ENCODE data around the gene TLCD3A.
"Not testable (repeated sequence)": the region's sequence is repeated elsewhere in the genome, so short reads cannot be mapped to it uniquely, and the experiment has no call there.

Gene TLCD3A

GRCh38 chr17:789160-789840 lies 56.9 kb downstream of the TLCD3A start:
- DNase-seq (ENCODE audit: low read depth) = no peak

GRCh38 chr17:789931-790873 lies 57.8 kb downstream of the TLCD3A start:
- DNase-seq (ENCODE audit: low read depth) = not testable (repeated sequence)

GRCh38 chr17:790874-791247 lies 58.5 kb downstream of the TLCD3A start:
- DNase-seq (ENCODE audit: low read depth) = not testable (repeated sequence)

- DNase-seq (ENCODE audit: low read depth) = no peak
Measured at GRCh38 chr17:791829-792228, 59.4 kb downstream of the TLCD3A start.

GRCh38 chr17:792277-792676 lies 59.9 kb downstream of the TLCD3A start:
- no peak for DNase-seq (ENCODE audit: low read depth)
